A549 (cell line): ENCODE measurements around the gene NECTIN1. TPM values are rescaled to one million over a fixed set of nuclear protein-coding genes. Genes with fewer than 3 reads are reported as not detected.

Experiments used
- ATAC-seq, 2 experiments: fragments of 200-7000 bp in 1 of 2; fragments of >200 bp in 1 of 2; cut with Nextera tagmentation in 1 of 2; cut with Tn5 transposase in 1 of 2; 3 replicates each; pipeline versions ENCODE4 v1.8.0 to v1.9.1; 2018 to 2020; ENCODE audit warnings: mild to moderate bottlenecking in 1 of 2, moderate library complexity in 1 of 2
- CTCF ChIA-PET: fragments of 300-600 bp; sonication (Branson Sonifier 250); formaldehyde crosslinking; extraction: SDS; loops from one replicate; lab custom pipeline; 2021; ENCODE audit warnings: antibody characterized with exemption, inconsistent platforms; lab: Yijun Ruan, JAX
- POLR2A ChIA-PET: fragments of 350-600 bp; formaldehyde crosslinking; extraction: SDS; loops from one replicate; lab custom pipeline; 2021; ENCODE audit warnings: antibody characterized with exemption, inconsistent platforms; lab: Yijun Ruan, JAX
- DNase-seq, 2 experiments: peaks; one replicate each; pipeline versions ENCODE4 v3.0.0 to v3.0.0-alpha.2; 2011 to 2016; ENCODE audit warnings: low read depth in 1 of 2, low spot score in 1 of 2
- FAIRE-seq: peaks from 2 replicates; lab custom pipeline; 2011; peaks lifted over from hg19 to GRCh38; lab: Jason Lieb, UNC
- H3K27ac ChIP-seq, 2 experiments: fragments of >200 bp; sonication (Bioruptor Twin); formaldehyde crosslinking; 3 replicates each; pipeline ENCODE4 v1.5.1; 2016 to 2017
- H3K4me1 ChIP-seq: fragments of >200 bp; sonication (Bioruptor Twin); formaldehyde crosslinking; 3 replicates; pipeline ENCODE4 v1.6.1; 2016
- H3K4me2 ChIP-seq: fragments of >200 bp; sonication (Bioruptor Twin); formaldehyde crosslinking; 3 replicates; pipeline ENCODE4 v1.6.1; 2016
- H3K4me3 ChIP-seq: fragments of >200 bp; sonication (Bioruptor Twin); formaldehyde crosslinking; 3 replicates; pipeline ENCODE4 v1.5.1; 2016
- H3K9me3 ChIP-seq: fragments of >200 bp; sonication (Bioruptor Twin); formaldehyde crosslinking; 3 replicates; pipeline ENCODE4 v1.6.1; 2016
- BCL3 ChIP-seq: fragments of >200 bp; sonication (Bioruptor Twin); formaldehyde crosslinking; IDR thresholded peaks from 3 replicates; pipeline ENCODE4 v1.6.1; 2016
- CBX8 ChIP-seq: fragments of 200-600 bp; sonication (generic); IDR thresholded peaks from 2 replicates; pipeline ENCODE4 v1.6.1; 2016
- CHD2 ChIP-seq: fragments of 150-350 bp; IDR thresholded peaks from 2 replicates; pipeline ENCODE4 v1.6.1; 2014; ENCODE audit warnings: low read length; ENCODE audit not compliant: partially characterized antibody
- ELK1 ChIP-seq: fragments of 150-350 bp; IDR thresholded peaks from 2 replicates; pipeline ENCODE4 v1.6.1; 2014; ENCODE audit warnings: low read depth, mild to moderate bottlenecking, low read length
- EP300 ChIP-seq, 2 experiments: fragments of >200 bp; sonication (Bioruptor Twin); formaldehyde crosslinking; IDR thresholded peaks; 2 replicates in 1 of 2; 3 replicates in 1 of 2; pipeline ENCODE4 v1.6.1; 2016 to 2017
- FOSL2 ChIP-seq, 2 experiments: fragments of 450-650 bp in 1 of 2; fragments of >200 bp in 1 of 2; sonication (Bioruptor Twin) in 1 of 2; formaldehyde crosslinking; IDR thresholded peaks; 2 replicates each; pipeline versions ENCODE4 v1.5.0 to v1.6.1; 2016 to 2020; ENCODE audit warnings: mild to moderate bottlenecking in 1 of 2, moderate library complexity in 1 of 2
- HDAC2 ChIP-seq: fragments of 200-600 bp; sonication (generic); IDR thresholded peaks from 2 replicates; pipeline ENCODE4 v1.6.1; 2016
- HES2 ChIP-seq: fragments of >200 bp; sonication (Bioruptor Twin); formaldehyde crosslinking; IDR thresholded peaks from 2 replicates; pipeline ENCODE4 v1.6.1; 2016
- HMGXB4 ChIP-seq: fragments of 250-450 bp; sonication (Bioruptor Pico); IDR thresholded peaks from 2 replicates; pipeline ENCODE4 v1.5.0; 2021; ENCODE audit warnings: mild to moderate bottlenecking, moderate library complexity, borderline replicate concordance
- MAFK ChIP-seq: fragments of 450-650 bp; IDR thresholded peaks from 2 replicates; pipeline ENCODE4 v1.6.1; 2014; ENCODE audit not compliant: partially characterized antibody
- MAX ChIP-seq: IDR thresholded peaks from 2 replicates; pipeline ENCODE4 v1.6.1; 2012
- MYC ChIP-seq: IDR thresholded peaks from 2 replicates; pipeline ENCODE4 v1.6.1; 2012; ENCODE audit warnings: mild to moderate bottlenecking, inconsistent platforms, low read length, improper control_type of control experiment, borderline replicate concordance
- NPAS2 ChIP-seq: fragments of 250-450 bp; sonication (Bioruptor Pico); IDR thresholded peaks from 2 replicates; pipeline ENCODE4 v1.8.0; 2022; ENCODE audit warnings: mild to moderate bottlenecking, moderate library complexity, borderline replicate concordance
- NR3C1 ChIP-seq: fragments of >200 bp; sonication (Bioruptor Twin); formaldehyde crosslinking; IDR thresholded peaks from 3 replicates; pipeline ENCODE4 v1.6.1; 2017
- POLR2AphosphoS2 ChIP-seq: conservative IDR thresholded peaks from 2 replicates; pipeline ENCODE4 v1.6.1; 2012; ENCODE audit warnings: low read length, improper control_type of control experiment, inconsistent platforms
- RARB ChIP-seq: fragments of 250-450 bp; sonication (Bioruptor Pico); IDR thresholded peaks from 2 replicates; pipeline ENCODE4 v1.8.0; 2021; ENCODE audit warnings: mild to moderate bottlenecking, moderate library complexity
- RCOR1 ChIP-seq: fragments of 150-350 bp; IDR thresholded peaks from 2 replicates; pipeline ENCODE4 v1.6.1; 2014; ENCODE audit warnings: antibody characterized with exemption, low read length, low read depth
- SMC3 ChIP-seq: fragments of >200 bp; sonication (Bioruptor Twin); formaldehyde crosslinking; IDR thresholded peaks from 3 replicates; pipeline ENCODE4 v1.6.1; 2018; ENCODE audit warnings: inconsistent platforms
- TFCP2L1 ChIP-seq: fragments of 250-450 bp; sonication (Bioruptor Pico); IDR thresholded peaks from 2 replicates; pipeline ENCODE4 v1.5.0; 2021; ENCODE audit warnings: mild to moderate bottlenecking
- USF2 ChIP-seq: fragments of 450-650 bp; IDR thresholded peaks from 2 replicates; pipeline ENCODE4 v1.6.1; 2014; ENCODE audit warnings: antibody characterized with exemption
- ZC3H11A ChIP-seq: fragments of 450-650 bp; IDR thresholded peaks from 2 replicates; pipeline ENCODE4 v1.6.1; 2014; ENCODE audit warnings: antibody characterized with exemption, mild to moderate bottlenecking
- ZSCAN20 ChIP-seq: fragments of 250-450 bp; sonication (Bioruptor Pico); IDR thresholded peaks from 2 replicates; pipeline ENCODE4 v1.8.0; 2022; ENCODE audit warnings: mild to moderate bottlenecking, moderate library complexity
- WGBS: methylation state at CpG from one replicate; pipeline ENCODE4 v1.1.6; 2017; ENCODE audit errors: missing lambda C conversion rate; 5-methylcytosine and 5-hydroxymethylcytosine counted together
- polyA plus RNA-seq, 4 experiments: library from polyadenylated mRNA; depleted of rRNA in 3 of 4; stranded (reverse); fragments of >200 nt; fragmentation: RNase III in 1 of 4; extraction: RNeasy Plus Mini Kit Qiagen cat#74134 plus additional on column Dnase treatment in 1 of 4; gene quantifications; 2 replicates in 3 of 4; 3 replicates in 1 of 4; pipeline ENCODE4 v1.2.3, GENCODE V29; 2011 to 2017

Gene NECTIN1
- polyA plus RNA-seq, 2 of the 4 experiments (the other 2 are of a cell fraction) = 2.2 to 5.5 TPM

- H3K4me1 ChIP-seq = peaks cover 18% of the 10 kb centered on the region
- ChIA-PET CTCF (interaction anchor here (1.0 to 1.3 kb wide), 2 partner anchors 13 to 399 kb away, joined by 3 to 4 read pairs; no protein-coding TSS in a partner anchor), POLR2A (no interaction called here)
Measured at GRCh38 chr11:119710417-119710816, 18.6 kb downstream of the NECTIN1 start.

GRCh38 chr11:119709638-119710346 is 19.2 kb downstream of the NECTIN1 start:
- CTCF ChIA-PET = interaction anchor here (1.0 to 1.3 kb wide), 2 partner anchors 12 to 399 kb away, joined by 3 to 4 read pairs; no protein-coding TSS in a partner anchor
- no peak overlapping the region for H3K4me2 ChIP-seq

More at GRCh38 chr11:119710417-119710816, 18.6 kb downstream of the NECTIN1 start:
- H3K9me3 ChIP-seq = no peaks in the 10 kb centered on the region
- H3K4me2 ChIP-seq = no peak overlapping the region
- no peak for TF ChIP-seq MAFK
- no peak for TF ChIP-seq CBX8
- TF ChIP-seq POLR2AphosphoS2 = no peak
- TF ChIP-seq NR3C1 = no peak
- FAIRE-seq (no peak), DNase-seq (no peak), ATAC-seq (no peak)
- no peak overlapping the region for H3K27ac ChIP-seq
- H3K4me3 ChIP-seq = no peak overlapping the region
- 92% methylated on average over 2 of the region's 2 CpGs for WGBS

More at GRCh38 chr11:119709638-119710346, 19.2 kb downstream of the NECTIN1 start:
- H3K9me3 ChIP-seq = no peaks in the 10 kb centered on the region
- DNase-seq (no peak), ATAC-seq (no peak; a peak in 1 of 6 replicates), FAIRE-seq (no peak)
- 79% methylated on average over 18 of the region's 22 CpGs for WGBS
- H3K4me1 ChIP-seq = peaks cover 18% of the 10 kb centered on the region
- H3K4me3 ChIP-seq = no peak overlapping the region
- H3K27ac ChIP-seq = no peak overlapping the region
- TF ChIP-seq HMGXB4 (CRISPR knock-in tag) = no peak
- TF ChIP-seq HES2 = no peak
- TF ChIP-seq RCOR1 = no peak
- no peak for TF ChIP-seq MAX
- no peak for TF ChIP-seq TFCP2L1
- no peak for TF ChIP-seq POLR2AphosphoS2
- TF ChIP-seq SMC3 = no peak
- TF ChIP-seq ZC3H11A = no peak
- TF ChIP-seq EP300 (IDR thresholded peaks at IDR 0.05) = no peak
- TF ChIP-seq ELK1 = no peak
- no peak for TF ChIP-seq MYC
- no peak for TF ChIP-seq CHD2
- TF ChIP-seq FOSL2 (IDR thresholded peaks at IDR 0.05) = no peak
- TF ChIP-seq FOSL2 (CRISPR knock-in tag; IDR thresholded peaks at IDR 0.05) = no peak
- no peak for TF ChIP-seq HDAC2
- TF ChIP-seq RARB = no peak
- TF ChIP-seq ZSCAN20 (CRISPR knock-in tag) = no peak
- no peak for TF ChIP-seq NPAS2 (CRISPR knock-in tag)
- no peak for TF ChIP-seq USF2
- TF ChIP-seq BCL3 = no peak
- POLR2A ChIA-PET = interaction anchor here (1.0 kb wide), 1 partner anchor 19 kb away, joined by 3 read pairs; the partner anchor contains the start of gene NECTIN1
